ENCODE measurements around the gene PLVAP.

- TF ChIP-seq SUZ12 (IDR thresholded peaks at IDR 0.05), result no peak
- TF ChIP-seq FOXK2 (IDR thresholded peaks at IDR 0.05), result no peak
- no peak for TF ChIP-seq NFRKB (IDR thresholded peaks at IDR 0.05)
- no peak for TF ChIP-seq ARNT (IDR thresholded peaks at IDR 0.05)
- no peak for TF ChIP-seq FOXA1 (IDR thresholded peaks at IDR 0.05)
- TF ChIP-seq ELF4 (IDR thresholded peaks at IDR 0.05), result no peak
- no peak for TF ChIP-seq ZNF384 (IDR thresholded peaks at IDR 0.05)
- TF ChIP-seq SP1 (IDR thresholded peaks at IDR 0.05), result no peak
- no peak for TF ChIP-seq PKNOX1 (IDR thresholded peaks at IDR 0.05)
- TF ChIP-seq TARDBP (IDR thresholded peaks at IDR 0.05), result no peak
- TF ChIP-seq LEF1 (IDR thresholded peaks at IDR 0.05; ENCODE audit: borderline replicate concordance), result no peak
- TF ChIP-seq FOXM1 (IDR thresholded peaks at IDR 0.05; ENCODE audit: borderline replicate concordance), result no peak
Observed at GRCh38 chr19:17398902-17399527, 21.9 kb upstream of the PLVAP start.

Data from HEK293T (cell line).